Measurements from ENCODE around the gene RASAL2.
A peak's percentile ranks its signal among the peaks of the same experiment; 100 is the strongest.

The RASAL2 gene

DNA sequence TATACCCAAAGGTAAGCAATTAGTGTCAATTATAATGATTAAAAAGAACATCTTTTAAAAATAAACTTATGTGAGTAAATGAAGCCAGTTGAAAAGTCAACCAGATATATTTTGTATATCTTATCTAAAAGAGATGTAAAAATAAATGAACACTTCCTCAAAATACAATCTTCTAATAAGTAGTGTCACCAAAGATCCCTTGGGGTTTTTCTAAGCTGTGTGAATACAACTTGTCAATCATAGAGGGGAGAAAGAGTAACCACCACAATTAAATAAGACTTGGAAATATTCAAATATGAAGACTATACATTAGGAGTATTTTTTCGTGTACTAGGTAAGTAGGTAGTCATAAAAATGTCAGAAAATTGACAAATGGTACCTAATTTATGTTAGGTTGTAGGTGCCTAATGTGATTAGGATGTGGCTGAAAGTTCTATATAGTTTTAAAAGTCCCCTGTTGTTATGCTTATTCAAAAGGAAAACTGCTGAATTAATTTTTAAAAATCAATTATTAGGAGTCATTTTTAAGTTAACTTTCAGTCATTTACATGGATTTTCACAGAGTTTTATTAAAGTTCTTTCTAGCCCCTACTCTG is 72.6 kb downstream of the RASAL2 start:
- no peak for TF ChIP-seq CTCF (IDR thresholded peaks at IDR 0.05; ENCODE audit: low read depth, low read length)
- no peak for DNase-seq (ENCODE audit: low read depth in 2 of 2)
- no peak overlapping the region for H3K4me3 ChIP-seq (replicated peaks in 1 of 2; ENCODE audit: low read depth in 2 of 2, low read length in 2 of 2)

- H3K4me3 ChIP-seq (replicated peaks in 1 of 2; ENCODE audit: low read depth in 2 of 2, low read length in 2 of 2) = no peak overlapping the region
- peak; percentile 56 to 76 for DNase-seq (ENCODE audit: low read depth in 2 of 2)
- TF ChIP-seq CTCF (IDR thresholded peaks at IDR 0.05; ENCODE audit: low read depth, low read length) = no peak
Measured at GRCh38 chr1:178168536-178168935, 74.6 kb downstream of the RASAL2 start.

- TF ChIP-seq CTCF (IDR thresholded peaks at IDR 0.05; ENCODE audit: low read depth, low read length) = no peak
Measured at GRCh38 chr1:178169649-178170048, 75.7 kb downstream of the RASAL2 start.

GRCh38 chr1:178172939-178173338 is 79.0 kb downstream of the RASAL2 start:
- DNase-seq (ENCODE audit: low read depth in 2 of 2) = peak; percentile 54 to 89
- no peak for TF ChIP-seq CTCF (IDR thresholded peaks at IDR 0.05; ENCODE audit: low read depth, low read length)
- no peak overlapping the region for H3K4me3 ChIP-seq (replicated peaks in 1 of 2; ENCODE audit: low read depth in 2 of 2, low read length in 2 of 2)

More at GRCh38 chr1:178169649-178170048, 75.7 kb downstream of the RASAL2 start:
- H3K4me3 ChIP-seq (replicated peaks in 1 of 2; ENCODE audit: low read depth in 2 of 2, low read length in 2 of 2) = no peak overlapping the region
- no peak for DNase-seq (ENCODE audit: low read depth in 2 of 2)

GRCh38 chr1:178174539-178174938 is 80.6 kb downstream of the RASAL2 start:
- no peak overlapping the region for H3K4me3 ChIP-seq (replicated peaks in 1 of 2; ENCODE audit: low read depth in 2 of 2, low read length in 2 of 2)
- TF ChIP-seq CTCF (IDR thresholded peaks at IDR 0.05; ENCODE audit: low read depth, low read length) = no peak
- no peak for DNase-seq (ENCODE audit: low read depth in 2 of 2)

GRCh38 chr1:178180405-178180804 is 86.5 kb downstream of the RASAL2 start:
- H3K4me3 ChIP-seq (replicated peaks in 1 of 2; ENCODE audit: low read depth in 2 of 2, low read length in 2 of 2) = no peak overlapping the region
- TF ChIP-seq CTCF (IDR thresholded peaks at IDR 0.05; ENCODE audit: low read depth, low read length) = no peak
- no peak for DNase-seq (ENCODE audit: low read depth in 2 of 2)

DNA sequence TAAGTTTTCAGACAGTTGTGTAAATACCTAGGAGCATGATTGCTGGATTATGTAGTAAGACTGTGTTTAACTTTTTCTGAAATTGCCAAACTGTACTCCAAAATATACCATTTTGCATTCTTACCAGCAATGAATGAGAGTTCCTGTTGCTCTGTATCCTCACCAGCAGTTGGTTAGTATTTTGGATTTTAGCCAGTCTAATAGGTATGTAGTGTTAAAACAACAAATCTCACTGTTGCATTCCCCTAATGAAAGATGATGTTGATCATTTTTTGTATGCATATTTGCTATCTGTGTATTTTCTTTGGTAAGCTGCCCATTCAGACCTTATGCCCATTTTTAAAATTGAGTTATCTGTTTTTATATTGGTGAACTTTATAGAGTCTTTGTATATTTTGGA is 89.9 kb downstream of the RASAL2 start:
- H3K4me3 ChIP-seq (replicated peaks in 1 of 2; ENCODE audit: low read depth in 2 of 2, low read length in 2 of 2) = no peak overlapping the region
- no peak for TF ChIP-seq CTCF (IDR thresholded peaks at IDR 0.05; ENCODE audit: low read depth, low read length)
- DNase-seq (ENCODE audit: low read depth in 2 of 2) = no peak
